ENCODE results near the gene PEX11G. TPM values are rescaled to one million over a fixed set of nuclear protein-coding genes. Genes with fewer than 3 reads are reported as not detected.

PEX11G gene
- total and polyA plus RNA-seq, 2 experiments from 2014 or later = 2.2 TPM

DNA sequence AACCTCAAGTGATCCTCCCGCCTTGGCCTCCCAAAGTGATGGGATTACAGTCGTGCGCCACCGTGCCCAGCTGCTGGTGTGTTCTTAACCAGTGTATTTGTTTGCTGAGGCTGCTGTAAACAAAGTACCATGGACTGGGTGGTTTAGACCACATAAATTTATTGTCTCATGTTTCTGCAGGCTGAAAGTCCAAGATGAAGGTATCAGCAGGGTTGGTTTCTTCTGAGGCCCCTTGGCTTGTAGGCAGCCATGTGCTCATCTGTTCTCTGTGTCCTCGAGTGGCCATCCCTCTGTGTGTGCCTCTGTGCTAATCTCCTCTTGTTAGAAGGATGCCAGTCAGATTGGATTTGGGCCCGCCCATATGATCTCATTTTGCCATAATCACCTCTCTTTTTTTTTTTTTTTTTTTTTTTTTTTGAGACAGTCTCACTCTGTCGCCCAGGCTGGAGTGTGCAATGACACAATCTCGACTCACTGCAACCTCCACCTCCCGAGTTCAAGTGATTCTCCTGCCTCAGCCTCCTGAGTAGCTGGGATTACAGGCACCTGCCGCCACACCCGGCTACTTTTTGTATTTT lies 31.8 kb downstream of the PEX11G start:
- Histone ChIP-seq H3K27ac (ENCODE audit: low read depth) (no peak overlapping the region), H3K9me2 (ENCODE audit: insufficient read depth) (0 out of 2 replicates have a peak, but pooled peaks cover 10% of the 10 kb centered on the region), H4K20me1 (replicated peaks; ENCODE audit: insufficient read depth) (no peaks in the 10 kb centered on the region), H3K4me2 (no peak overlapping the region), H3K27me3 (ENCODE audit: insufficient read depth) (no peaks in the 10 kb centered on the region), H3K79me2 (replicated peaks; ENCODE audit: insufficient read depth) (no peaks in the 10 kb centered on the region), H3K4me3 (no peak overlapping the region), H3K36me3 (ENCODE audit: insufficient read depth) (peaks cover 12% of the 10 kb centered on the region), H3K4me1 (ENCODE audit: insufficient read depth) (no peaks in the 10 kb centered on the region), H3F3A (replicated peaks; ENCODE audit: low read depth) (0 out of 2 replicates have a peak, but pooled peaks cover 4% of the 10 kb centered on the region), H2AFZ (no peak overlapping the region)
- DNase-seq (ENCODE audit: low spot score) (no peak), ATAC-seq (no peak)
- H3K4me3 Mint-ChIP-seq = no peak overlapping the region
- H3K27ac Mint-ChIP-seq = no peak overlapping the region
- H3K27me3 Mint-ChIP-seq (ENCODE audit: insufficient read depth, low read depth, poor library complexity) = peaks cover 3% of the 10 kb centered on the region
- TF ChIP-seq, protein P1, sequence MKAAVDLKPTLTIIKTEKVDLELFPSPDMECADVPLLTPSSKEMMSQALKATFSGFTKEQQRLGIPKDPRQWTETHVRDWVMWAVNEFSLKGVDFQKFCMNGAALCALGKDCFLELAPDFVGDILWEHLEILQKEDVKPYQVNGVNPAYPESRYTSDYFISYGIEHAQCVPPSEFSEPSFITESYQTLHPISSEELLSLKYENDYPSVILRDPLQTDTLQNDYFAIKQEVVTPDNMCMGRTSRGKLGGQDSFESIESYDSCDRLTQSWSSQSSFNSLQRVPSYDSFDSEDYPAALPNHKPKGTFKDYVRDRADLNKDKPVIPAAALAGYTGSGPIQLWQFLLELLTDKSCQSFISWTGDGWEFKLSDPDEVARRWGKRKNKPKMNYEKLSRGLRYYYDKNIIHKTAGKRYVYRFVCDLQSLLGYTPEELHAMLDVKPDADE (IDR thresholded peaks at IDR 0.05) = no peak
- no peaks in the 10 kb centered on the region for H3K4me1 Mint-ChIP-seq
- H3K36me3 Mint-ChIP-seq (ENCODE audit: low read depth) = peaks cover 63% of the 10 kb centered on the region
- peaks cover 25% of the 10 kb centered on the region for H3K9me3 Mint-ChIP-seq

DNA sequence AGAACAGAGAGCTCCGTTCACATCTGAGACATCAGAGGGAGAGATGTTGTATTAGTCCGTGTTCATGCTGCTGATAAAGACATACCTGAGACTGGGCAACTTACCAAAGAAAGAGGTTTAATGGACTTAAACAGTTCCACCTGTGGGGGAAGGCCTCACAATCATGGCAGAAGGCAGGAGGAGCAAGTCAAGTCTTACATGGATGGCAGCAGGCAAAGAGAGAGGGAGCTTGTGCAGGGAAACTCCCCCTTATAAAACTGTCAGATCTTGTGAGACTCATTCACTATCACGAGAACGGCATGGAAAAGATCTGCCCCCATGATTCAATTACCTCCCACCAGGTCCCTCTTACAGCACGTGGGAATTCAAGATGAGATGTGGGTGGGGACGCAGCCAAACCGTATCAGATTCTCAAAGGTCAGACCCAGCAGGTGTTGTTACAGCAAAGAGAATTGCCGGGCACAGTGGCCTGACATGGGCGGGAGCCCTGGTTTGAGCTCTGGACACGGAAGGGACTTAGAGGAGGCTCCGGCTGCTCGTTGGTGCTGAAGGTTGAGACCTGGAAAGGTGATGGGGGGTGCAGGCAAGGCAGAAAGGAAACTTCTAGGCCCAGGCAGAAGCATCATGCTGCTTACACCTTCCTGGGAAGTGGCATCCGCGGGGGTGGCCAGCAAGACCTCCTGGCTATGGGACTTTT lies 33.1 kb downstream of the PEX11G start:
- Histone ChIP-seq H2AFZ (no peak overlapping the region), H4K20me1 (replicated peaks; ENCODE audit: insufficient read depth) (no peaks in the 10 kb centered on the region), H3K79me2 (replicated peaks; ENCODE audit: insufficient read depth) (no peaks in the 10 kb centered on the region), H3K4me1 (ENCODE audit: insufficient read depth) (no peaks in the 10 kb centered on the region), H3F3A (replicated peaks; ENCODE audit: low read depth) (no peaks in the 10 kb centered on the region), H3K9me2 (ENCODE audit: insufficient read depth) (0 out of 2 replicates have a peak, but pooled peaks cover 10% of the 10 kb centered on the region), H3K4me2 (no peak overlapping the region), H3K36me3 (ENCODE audit: insufficient read depth) (peaks cover 12% of the 10 kb centered on the region), H3K27me3 (ENCODE audit: insufficient read depth) (no peaks in the 10 kb centered on the region), H3K27ac (ENCODE audit: low read depth) (no peak overlapping the region), H3K4me3 (no peak overlapping the region)
- peaks cover 33% of the 10 kb centered on the region for H3K9me3 Mint-ChIP-seq
- TF ChIP-seq, protein P2, sequence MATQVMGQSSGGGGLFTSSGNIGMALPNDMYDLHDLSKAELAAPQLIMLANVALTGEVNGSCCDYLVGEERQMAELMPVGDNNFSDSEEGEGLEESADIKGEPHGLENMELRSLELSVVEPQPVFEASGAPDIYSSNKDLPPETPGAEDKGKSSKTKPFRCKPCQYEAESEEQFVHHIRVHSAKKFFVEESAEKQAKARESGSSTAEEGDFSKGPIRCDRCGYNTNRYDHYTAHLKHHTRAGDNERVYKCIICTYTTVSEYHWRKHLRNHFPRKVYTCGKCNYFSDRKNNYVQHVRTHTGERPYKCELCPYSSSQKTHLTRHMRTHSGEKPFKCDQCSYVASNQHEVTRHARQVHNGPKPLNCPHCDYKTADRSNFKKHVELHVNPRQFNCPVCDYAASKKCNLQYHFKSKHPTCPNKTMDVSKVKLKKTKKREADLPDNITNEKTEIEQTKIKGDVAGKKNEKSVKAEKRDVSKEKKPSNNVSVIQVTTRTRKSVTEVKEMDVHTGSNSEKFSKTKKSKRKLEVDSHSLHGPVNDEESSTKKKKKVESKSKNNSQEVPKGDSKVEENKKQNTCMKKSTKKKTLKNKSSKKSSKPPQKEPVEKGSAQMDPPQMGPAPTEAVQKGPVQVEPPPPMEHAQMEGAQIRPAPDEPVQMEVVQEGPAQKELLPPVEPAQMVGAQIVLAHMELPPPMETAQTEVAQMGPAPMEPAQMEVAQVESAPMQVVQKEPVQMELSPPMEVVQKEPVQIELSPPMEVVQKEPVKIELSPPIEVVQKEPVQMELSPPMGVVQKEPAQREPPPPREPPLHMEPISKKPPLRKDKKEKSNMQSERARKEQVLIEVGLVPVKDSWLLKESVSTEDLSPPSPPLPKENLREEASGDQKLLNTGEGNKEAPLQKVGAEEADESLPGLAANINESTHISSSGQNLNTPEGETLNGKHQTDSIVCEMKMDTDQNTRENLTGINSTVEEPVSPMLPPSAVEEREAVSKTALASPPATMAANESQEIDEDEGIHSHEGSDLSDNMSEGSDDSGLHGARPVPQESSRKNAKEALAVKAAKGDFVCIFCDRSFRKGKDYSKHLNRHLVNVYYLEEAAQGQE (IDR thresholded peaks at IDR 0.05; ENCODE audit: unreplicated experiment) = no peak
- TF ChIP-seq, protein P3, sequence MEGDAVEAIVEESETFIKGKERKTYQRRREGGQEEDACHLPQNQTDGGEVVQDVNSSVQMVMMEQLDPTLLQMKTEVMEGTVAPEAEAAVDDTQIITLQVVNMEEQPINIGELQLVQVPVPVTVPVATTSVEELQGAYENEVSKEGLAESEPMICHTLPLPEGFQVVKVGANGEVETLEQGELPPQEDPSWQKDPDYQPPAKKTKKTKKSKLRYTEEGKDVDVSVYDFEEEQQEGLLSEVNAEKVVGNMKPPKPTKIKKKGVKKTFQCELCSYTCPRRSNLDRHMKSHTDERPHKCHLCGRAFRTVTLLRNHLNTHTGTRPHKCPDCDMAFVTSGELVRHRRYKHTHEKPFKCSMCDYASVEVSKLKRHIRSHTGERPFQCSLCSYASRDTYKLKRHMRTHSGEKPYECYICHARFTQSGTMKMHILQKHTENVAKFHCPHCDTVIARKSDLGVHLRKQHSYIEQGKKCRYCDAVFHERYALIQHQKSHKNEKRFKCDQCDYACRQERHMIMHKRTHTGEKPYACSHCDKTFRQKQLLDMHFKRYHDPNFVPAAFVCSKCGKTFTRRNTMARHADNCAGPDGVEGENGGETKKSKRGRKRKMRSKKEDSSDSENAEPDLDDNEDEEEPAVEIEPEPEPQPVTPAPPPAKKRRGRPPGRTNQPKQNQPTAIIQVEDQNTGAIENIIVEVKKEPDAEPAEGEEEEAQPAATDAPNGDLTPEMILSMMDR (conservative IDR thresholded peaks at IDR 0.05; ENCODE audit: low read depth in 2 of 2) = no peak
- H3K4me1 Mint-ChIP-seq = no peaks in the 10 kb centered on the region
- no peak for ATAC-seq
- H3K36me3 Mint-ChIP-seq (ENCODE audit: low read depth) = peaks cover 74% of the 10 kb centered on the region
- peaks cover 6% of the 10 kb centered on the region for H3K27me3 Mint-ChIP-seq (ENCODE audit: insufficient read depth, low read depth, poor library complexity)
- no peak overlapping the region for H3K4me3 Mint-ChIP-seq
- H3K27ac Mint-ChIP-seq = no peak overlapping the region
- no peak for DNase-seq (ENCODE audit: low spot score)

All from GM23338 (cell line).